Measurements from ENCODE around the gene SPTBN2. TPM values are rescaled to one million over a fixed set of nuclear protein-coding genes. Genes with fewer than 3 reads are reported as not detected.
A peak's percentile ranks its signal among the peaks of the same experiment; 100 is the strongest.
"Not testable (repeated sequence)": the region's sequence is repeated elsewhere in the genome, so short reads cannot be mapped to it uniquely, and the experiment has no call there.

Gene SPTBN2
- total RNA-seq, 1 donor from 2014 or later = 117 TPM

DNA sequence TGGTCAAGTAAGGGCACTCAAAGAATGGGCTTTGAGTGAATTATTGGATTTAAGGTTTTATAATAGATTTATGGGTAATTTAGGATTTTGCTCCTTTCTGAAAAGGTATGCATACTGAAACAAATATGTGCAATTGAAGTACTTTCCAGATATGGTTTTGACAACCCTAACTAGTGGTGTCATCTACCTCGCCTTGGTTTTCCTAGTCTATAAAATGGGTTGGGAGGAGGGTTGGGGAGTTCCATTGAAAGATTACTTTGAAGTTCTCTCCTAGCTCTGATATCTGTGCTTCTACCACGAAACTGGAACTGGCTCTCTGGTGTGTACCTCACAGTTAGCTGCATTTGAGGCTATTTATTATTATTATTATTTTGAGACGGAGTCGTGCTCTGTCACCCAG is 431 bp upstream of the SPTBN2 start:
- intact Hi-C loops (cut with DNase I) = no loop called here
- TF ChIP-seq POLR2AphosphoS5 (IDR thresholded peaks at IDR 0.05; ENCODE audit: insufficient read depth in 1 of 2, low read depth in 1 of 2) (no peak), POLR2A (IDR thresholded peaks at IDR 0.05) (no peak)
- TF ChIP-seq, protein P1, sequence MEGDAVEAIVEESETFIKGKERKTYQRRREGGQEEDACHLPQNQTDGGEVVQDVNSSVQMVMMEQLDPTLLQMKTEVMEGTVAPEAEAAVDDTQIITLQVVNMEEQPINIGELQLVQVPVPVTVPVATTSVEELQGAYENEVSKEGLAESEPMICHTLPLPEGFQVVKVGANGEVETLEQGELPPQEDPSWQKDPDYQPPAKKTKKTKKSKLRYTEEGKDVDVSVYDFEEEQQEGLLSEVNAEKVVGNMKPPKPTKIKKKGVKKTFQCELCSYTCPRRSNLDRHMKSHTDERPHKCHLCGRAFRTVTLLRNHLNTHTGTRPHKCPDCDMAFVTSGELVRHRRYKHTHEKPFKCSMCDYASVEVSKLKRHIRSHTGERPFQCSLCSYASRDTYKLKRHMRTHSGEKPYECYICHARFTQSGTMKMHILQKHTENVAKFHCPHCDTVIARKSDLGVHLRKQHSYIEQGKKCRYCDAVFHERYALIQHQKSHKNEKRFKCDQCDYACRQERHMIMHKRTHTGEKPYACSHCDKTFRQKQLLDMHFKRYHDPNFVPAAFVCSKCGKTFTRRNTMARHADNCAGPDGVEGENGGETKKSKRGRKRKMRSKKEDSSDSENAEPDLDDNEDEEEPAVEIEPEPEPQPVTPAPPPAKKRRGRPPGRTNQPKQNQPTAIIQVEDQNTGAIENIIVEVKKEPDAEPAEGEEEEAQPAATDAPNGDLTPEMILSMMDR (IDR thresholded peaks at IDR 0.05) = no peak
- Histone ChIP-seq H3K4me1 (peaks cover 9% of the 10 kb centered on the region), H3K9me3 (no peaks in the 10 kb centered on the region), H3K4me3 (no peak overlapping the region), H3K36me3 (no peaks in the 10 kb centered on the region), H3K27me3 (no peaks in the 10 kb centered on the region), H3K27ac (no peak overlapping the region)
- DNase-seq (ENCODE audit: extremely low spot score in 2 of 2) = no peak

- Histone ChIP-seq H3K4me1 (peaks cover 9% of the 10 kb centered on the region), H3K27ac (peak overlapping the region; percentile 13), H3K36me3 (no peaks in the 10 kb centered on the region), H3K9me3 (no peaks in the 10 kb centered on the region), H3K27me3 (no peaks in the 10 kb centered on the region), H3K4me3 (peak overlapping the region; percentile 51 to 58)
- no peak for TF ChIP-seq POLR2A (IDR thresholded peaks at IDR 0.05)
- TF ChIP-seq, protein P1 (IDR thresholded peaks at IDR 0.05) = no peak
- TF ChIP-seq POLR2AphosphoS5 (IDR thresholded peaks at IDR 0.05; ENCODE audit: insufficient read depth in 1 of 2, low read depth in 1 of 2) = no peak
- intact Hi-C loops (cut with DNase I) = no loop called here
- DNase-seq (ENCODE audit: extremely low spot score in 2 of 2) = no peak
Observed at GRCh38 chr11:66728038-66728692, 851 bp downstream of the SPTBN2 start.

DNA sequence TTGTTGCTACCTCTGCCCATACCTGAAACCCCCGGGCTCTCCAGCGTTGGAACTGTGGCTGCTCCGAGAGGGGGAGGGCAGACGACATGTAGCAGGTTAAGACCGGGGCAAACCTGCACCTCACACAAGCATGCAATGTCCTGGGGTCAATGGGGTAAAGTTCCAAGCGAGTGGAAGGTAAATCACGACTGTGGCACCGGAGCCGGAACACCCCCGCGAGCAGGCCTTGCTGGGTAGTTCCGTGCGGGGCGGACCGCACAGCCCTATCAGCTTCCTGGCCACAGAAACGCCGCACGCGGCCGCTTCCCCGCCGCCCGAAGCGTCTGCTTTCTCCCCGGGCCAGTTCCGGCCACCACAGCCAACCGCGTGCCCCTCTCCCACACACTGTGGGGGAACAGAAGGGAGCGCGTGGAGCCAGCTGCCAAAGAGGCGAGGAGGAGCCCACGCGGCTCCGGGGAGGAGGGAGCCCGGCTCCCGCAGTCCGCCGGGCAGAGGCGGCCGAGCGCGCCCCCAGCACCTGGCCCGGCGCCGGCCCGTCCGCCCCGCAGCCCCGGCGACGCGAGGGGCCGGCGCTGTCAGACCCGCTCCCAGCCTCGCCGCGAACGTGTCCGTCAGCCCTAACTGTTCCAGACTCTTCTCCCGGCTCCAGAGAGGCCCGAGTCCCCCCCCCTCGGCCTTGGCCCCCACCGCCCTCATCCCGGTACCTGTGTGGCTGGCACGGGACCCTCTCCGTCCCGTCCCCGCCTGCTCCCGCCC is 1.6 kb downstream of the SPTBN2 start:
- H3K36me3 ChIP-seq = no peaks in the 10 kb centered on the region
- H3K27me3 ChIP-seq = no peaks in the 10 kb centered on the region
- DNase-seq (ENCODE audit: extremely low spot score in 2 of 2) = no peak
- peaks cover 9% of the 10 kb centered on the region for H3K4me1 ChIP-seq
- intact Hi-C loops (cut with DNase I) = no loop called here
- H3K9me3 ChIP-seq = no peaks in the 10 kb centered on the region
- TF ChIP-seq POLR2A (IDR thresholded peaks at IDR 0.05) (no peak), POLR2AphosphoS5 (IDR thresholded peaks at IDR 0.05; ENCODE audit: insufficient read depth in 1 of 2, low read depth in 1 of 2) (no peak)
- TF ChIP-seq, protein P1 (IDR thresholded peaks at IDR 0.05) = no peak
- peak overlapping the region; percentile 13 for H3K27ac ChIP-seq
- H3K4me3 ChIP-seq = peak overlapping the region; percentile 49 to 58

DNA sequence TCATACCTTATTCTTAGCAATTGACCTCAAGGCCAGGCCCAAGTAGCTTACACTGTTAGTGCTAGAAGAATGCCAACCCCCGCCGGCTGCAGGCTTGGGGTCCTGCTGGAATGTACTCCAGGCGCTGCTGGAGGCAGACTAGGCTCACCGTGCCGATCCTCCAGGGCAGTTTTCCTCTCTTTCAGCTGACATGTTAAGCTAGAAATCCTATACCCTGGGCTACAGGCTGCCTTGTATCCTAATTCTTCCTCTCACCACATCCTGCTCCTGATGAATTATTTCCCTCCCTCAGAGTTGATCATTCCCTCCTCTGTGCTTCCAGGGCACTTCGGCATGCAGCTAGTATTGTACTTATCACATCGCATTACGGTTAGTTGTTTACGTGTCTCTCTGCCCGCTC is 3.4 kb downstream of the SPTBN2 start:
- H3K4me3 ChIP-seq = no peak overlapping the region
- no peaks in the 10 kb centered on the region for H3K27me3 ChIP-seq
- no peak for DNase-seq (ENCODE audit: extremely low spot score in 2 of 2)
- intact Hi-C loops (cut with DNase I) = no loop called here
- no peaks in the 10 kb centered on the region for H3K9me3 ChIP-seq
- peaks cover 9% of the 10 kb centered on the region for H3K4me1 ChIP-seq
- H3K36me3 ChIP-seq = no peaks in the 10 kb centered on the region
- TF ChIP-seq, protein P1 (IDR thresholded peaks at IDR 0.05) = no peak
- TF ChIP-seq POLR2AphosphoS5 (IDR thresholded peaks at IDR 0.05; ENCODE audit: insufficient read depth in 1 of 2, low read depth in 1 of 2) (no peak), POLR2A (IDR thresholded peaks at IDR 0.05) (no peak)
- no peak overlapping the region for H3K27ac ChIP-seq

DNA sequence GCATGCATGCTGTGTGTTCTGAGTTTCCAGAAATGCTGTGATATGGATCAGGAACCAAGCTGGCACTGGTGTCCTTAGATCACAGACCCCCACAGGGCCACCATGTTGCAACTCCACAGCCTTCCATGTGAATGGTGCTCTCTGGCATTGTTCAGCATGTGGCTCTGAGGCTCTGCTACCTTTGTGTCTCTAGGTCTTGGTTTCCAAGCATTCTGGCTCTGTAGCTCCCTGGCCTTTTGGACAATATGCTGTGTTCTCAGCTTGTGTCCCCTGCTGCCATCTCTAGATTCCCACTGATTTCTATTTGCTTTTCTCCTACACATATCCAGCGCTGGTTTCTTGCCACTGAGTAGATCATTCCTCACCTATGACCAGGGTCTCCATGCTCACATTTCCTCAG is 3.9 kb downstream of the SPTBN2 start:
- intact Hi-C loops (cut with DNase I) = no loop called here
- Histone ChIP-seq H3K4me1 (peaks cover 9% of the 10 kb centered on the region), H3K27ac (no peak overlapping the region), H3K36me3 (no peaks in the 10 kb centered on the region), H3K9me3 (no peaks in the 10 kb centered on the region), H3K27me3 (no peaks in the 10 kb centered on the region), H3K4me3 (no peak overlapping the region)
- DNase-seq (ENCODE audit: extremely low spot score in 2 of 2) = no peak
- TF ChIP-seq POLR2A (IDR thresholded peaks at IDR 0.05) = no peak
- TF ChIP-seq, protein P1 (IDR thresholded peaks at IDR 0.05) = no peak
- TF ChIP-seq POLR2AphosphoS5 (IDR thresholded peaks at IDR 0.05; ENCODE audit: insufficient read depth in 1 of 2, low read depth in 1 of 2) = no peak

DNA sequence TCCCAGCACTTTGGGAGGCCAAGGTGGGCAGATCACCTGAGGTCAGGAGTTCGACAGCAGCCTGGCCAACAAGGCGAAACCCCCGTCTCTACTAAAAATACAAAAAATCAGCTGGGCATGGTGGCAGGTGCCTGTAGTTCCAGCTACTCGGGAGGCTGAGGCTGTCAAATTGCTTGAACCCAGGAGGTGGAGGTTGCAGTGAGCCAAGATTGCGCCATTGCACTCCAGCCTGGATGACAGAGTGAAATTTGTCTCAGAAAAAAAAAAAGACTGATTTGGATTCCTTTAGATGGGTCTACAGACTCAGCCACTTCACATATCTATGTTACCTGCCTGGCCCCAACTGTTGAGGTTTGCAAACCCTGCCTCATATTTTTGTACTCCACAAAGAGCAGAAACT is 4.8 kb downstream of the SPTBN2 start:
- H3K36me3 ChIP-seq; intact Hi-C loops (cut with DNase I); H3K27me3 ChIP-seq; H3K9me3 ChIP-seq; H3K27ac ChIP-seq; H3K4me3 ChIP-seq; DNase-seq (ENCODE audit: extremely low spot score in 2 of 2); H3K4me1 ChIP-seq: not testable (repeated sequence)

Measured in vagina (tissue), 2 donors.